Measurements from ENCODE around the gene SLC25A12. TPM values are rescaled to one million over a fixed set of nuclear protein-coding genes. Genes with fewer than 3 reads are reported as not detected.
A peak's percentile ranks its signal among the peaks of the same experiment; 100 is the strongest.

The SLC25A12 gene
- total RNA-seq: 16.5 and 18.7 TPM in 2 replicates
- long read RNA-seq, transcript SLC25A12-202 (18 exons, 2,979 nt): major isoform, 96 of 123 reads
- long read RNA-seq, partial matches to known transcripts: 6 of 123 reads
- long read RNA-seq, other reads (novel, unspliced or antisense): 21 of 123 reads

- TF ChIP-seq CTCF (IDR thresholded peaks at IDR 0.05): no peak
- Mint-ChIP-seq H3K4me3 (ENCODE audit: unreplicated experiment) (peak within 1 kb of the TSS; percentile 92), H3K9me3 (ENCODE audit: unreplicated experiment) (no peaks in the 10 kb centered on the region), H3K4me1 (ENCODE audit: unreplicated experiment) (peaks cover 50% of the 10 kb centered on the region), H3K27ac (ENCODE audit: unreplicated experiment) (peak within 1 kb of the TSS; percentile 82), H3K36me3 (ENCODE audit: unreplicated experiment) (no peaks in the 10 kb centered on the region), H3K27me3 (ENCODE audit: unreplicated experiment) (no peaks in the 10 kb centered on the region)
- peak; percentile 91 for DNase-seq (ENCODE audit: extremely low spot score, unreplicated experiment)
Measured at GRCh38 chr2:171893824-171894611, at the start of gene SLC25A12. Gene SLC25A12, minus strand, starts transcription at chr2:171894244. Its CDS starts 30 bp downstream, at chr2:171894214.

- peaks cover 5% of the 10 kb centered on the region for H3K4me1 Mint-ChIP-seq (ENCODE audit: unreplicated experiment)
- no peak overlapping the region for H3K4me3 Mint-ChIP-seq (ENCODE audit: unreplicated experiment)
- no peak for TF ChIP-seq CTCF (IDR thresholded peaks at IDR 0.05)
- H3K36me3 Mint-ChIP-seq (ENCODE audit: unreplicated experiment): peaks cover 5% of the 10 kb centered on the region
- H3K9me3 Mint-ChIP-seq (ENCODE audit: unreplicated experiment): no peaks in the 10 kb centered on the region
- no peak overlapping the region for H3K27ac Mint-ChIP-seq (ENCODE audit: unreplicated experiment)
- no peaks in the 10 kb centered on the region for H3K27me3 Mint-ChIP-seq (ENCODE audit: unreplicated experiment)
- DNase-seq (ENCODE audit: extremely low spot score, unreplicated experiment): no peak
Measured at GRCh38 chr2:171941316-171941699, 47.3 kb upstream of the SLC25A12 start.

- peaks cover 5% of the 10 kb centered on the region for H3K36me3 Mint-ChIP-seq (ENCODE audit: unreplicated experiment)
- H3K4me3 Mint-ChIP-seq (ENCODE audit: unreplicated experiment): no peak overlapping the region
- H3K27me3 Mint-ChIP-seq (ENCODE audit: unreplicated experiment): no peaks in the 10 kb centered on the region
- DNase-seq (ENCODE audit: extremely low spot score, unreplicated experiment): no peak
- no peak for TF ChIP-seq CTCF (IDR thresholded peaks at IDR 0.05)
- no peak overlapping the region for H3K27ac Mint-ChIP-seq (ENCODE audit: unreplicated experiment)
- H3K9me3 Mint-ChIP-seq (ENCODE audit: unreplicated experiment): no peaks in the 10 kb centered on the region
- peaks cover 8% of the 10 kb centered on the region for H3K4me1 Mint-ChIP-seq (ENCODE audit: unreplicated experiment)
Measured at GRCh38 chr2:171939743-171940071, 45.7 kb upstream of the SLC25A12 start.

GRCh38 chr2:171939058-171939742 is 45.2 kb upstream of the SLC25A12 start:
- H3K36me3 Mint-ChIP-seq (ENCODE audit: unreplicated experiment): peaks cover 7% of the 10 kb centered on the region
- no peak for TF ChIP-seq CTCF (IDR thresholded peaks at IDR 0.05)
- DNase-seq (ENCODE audit: extremely low spot score, unreplicated experiment): no peak
- no peak overlapping the region for H3K4me3 Mint-ChIP-seq (ENCODE audit: unreplicated experiment)
- no peak overlapping the region for H3K27ac Mint-ChIP-seq (ENCODE audit: unreplicated experiment)
- no peaks in the 10 kb centered on the region for H3K27me3 Mint-ChIP-seq (ENCODE audit: unreplicated experiment)
- no peaks in the 10 kb centered on the region for H3K9me3 Mint-ChIP-seq (ENCODE audit: unreplicated experiment)
- H3K4me1 Mint-ChIP-seq (ENCODE audit: unreplicated experiment): peaks cover 8% of the 10 kb centered on the region

- Mint-ChIP-seq H3K4me3 (ENCODE audit: unreplicated experiment) (no peak overlapping the region), H3K36me3 (ENCODE audit: unreplicated experiment) (peaks cover 44% of the 10 kb centered on the region), H3K4me1 (ENCODE audit: unreplicated experiment) (peaks cover 10% of the 10 kb centered on the region), H3K9me3 (ENCODE audit: unreplicated experiment) (peaks cover 7% of the 10 kb centered on the region), H3K27me3 (ENCODE audit: unreplicated experiment) (no peaks in the 10 kb centered on the region), H3K27ac (ENCODE audit: unreplicated experiment) (no peak overlapping the region)
- no peak for TF ChIP-seq CTCF (IDR thresholded peaks at IDR 0.05)
- no peak for DNase-seq (ENCODE audit: extremely low spot score, unreplicated experiment)
Measured at GRCh38 chr2:171930385-171930784, 36.3 kb upstream of the SLC25A12 start.

All from osteocyte (in vitro differentiated cells).